ENCODE measurements around the gene ABCG2. TPM values are rescaled to one million over a fixed set of nuclear protein-coding genes. Genes with fewer than 3 reads are reported as not detected.

Gene ABCG2
- polyA plus RNA-seq, 3 donors, result 0.22 to 0.89 (median 0.31) TPM

DNA sequence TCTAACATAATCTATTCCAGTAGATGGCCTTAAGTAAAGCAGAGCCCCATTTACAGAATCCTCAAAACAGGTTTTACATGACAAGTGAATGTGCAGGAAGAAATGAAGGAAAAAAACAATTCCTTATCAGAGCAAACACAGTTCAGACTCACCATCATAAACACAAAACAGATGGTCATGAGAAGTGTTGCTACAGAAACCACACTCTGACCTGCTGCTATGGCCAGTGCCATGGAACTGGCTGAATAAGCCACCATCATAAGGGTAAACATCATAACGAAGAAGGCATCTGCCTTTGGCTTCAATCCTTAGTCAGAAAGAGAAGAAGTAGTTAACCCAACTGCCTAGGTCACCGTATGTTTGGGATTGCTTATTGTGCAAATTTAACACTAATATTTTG, 61.1 kb downstream of the ABCG2 start:
- H3K27ac ChIP-seq (ENCODE audit: low read depth, low read length), result no peak overlapping the region
- 72 to 84% (median 83%) methylated on average over 2 of the region's 2 CpGs for whole genome bisulfite sequencing, 3 donors

GRCh38 chr4:88093874-88094273, 64.6 kb downstream of the ABCG2 start:
- 81 to 93% (median 91%) methylated on average over 5 of the region's 5 CpGs for WGBS, 3 donors
- no peak overlapping the region for H3K27ac ChIP-seq (ENCODE audit: low read depth, low read length)

GRCh38 chr4:88091378-88091777, 67.1 kb downstream of the ABCG2 start:
- no peak overlapping the region for H3K27ac ChIP-seq (ENCODE audit: low read depth, low read length)
- WGBS, 3 donors, result 88 to 89% (median 88%) methylated on average over 3 of the region's 3 CpGs

GRCh38 chr4:88090898-88091297, 67.5 kb downstream of the ABCG2 start:
- H3K27ac ChIP-seq (ENCODE audit: low read depth, low read length), result no peak overlapping the region

DNA sequence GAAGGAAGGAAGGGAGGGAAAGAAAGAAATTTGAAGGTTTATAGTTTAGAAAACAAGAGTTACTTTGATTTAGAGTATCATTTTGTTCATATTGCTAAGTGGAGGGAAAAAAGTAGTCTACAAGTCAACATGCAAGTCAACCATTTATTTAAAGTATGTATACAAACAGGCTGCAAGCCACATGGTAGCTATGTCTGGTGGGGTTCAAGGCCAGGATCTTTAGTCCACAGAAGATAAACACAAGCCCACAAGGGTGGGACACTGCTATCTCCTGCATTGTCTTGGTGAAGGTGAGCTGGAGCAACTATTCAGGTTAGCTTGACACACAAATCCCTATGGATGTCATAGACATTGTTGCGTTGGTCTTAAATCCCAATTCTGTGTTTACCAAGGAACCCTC, 71.4 kb downstream of the ABCG2 start:
- no peak overlapping the region for H3K27ac ChIP-seq (ENCODE audit: low read depth, low read length)
- WGBS, 3 donors, result 94 to 96% (median 96%) methylated on average over 1 of the region's 1 CpG

- 93 to 97% (median 93%) methylated on average over 1 of the region's 1 CpG for WGBS, 3 donors
- no peak overlapping the region for H3K27ac ChIP-seq (ENCODE audit: low read depth, low read length)
Observed at GRCh38 chr4:88080626-88081025, 77.8 kb downstream of the ABCG2 start.

DNA sequence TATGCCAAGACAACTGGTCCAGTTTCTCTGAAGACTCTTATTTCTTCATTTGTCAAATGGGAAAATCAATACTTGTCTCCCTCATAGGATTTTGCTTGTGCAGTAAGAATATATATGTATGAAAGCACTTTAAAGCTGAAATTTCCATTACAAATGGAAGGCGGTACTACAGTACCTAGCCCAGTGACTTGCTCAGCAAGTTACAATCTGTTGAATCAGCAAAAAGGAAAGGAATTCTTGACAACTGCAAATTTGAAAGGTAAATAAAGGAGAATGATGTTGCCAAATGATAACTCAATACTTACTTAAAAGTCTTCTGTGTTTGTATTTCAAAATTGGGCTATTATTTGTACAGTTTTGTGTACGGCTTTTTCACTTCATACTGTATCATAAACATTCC, 79.9 kb downstream of the ABCG2 start:
- H3K27ac ChIP-seq (ENCODE audit: low read depth, low read length), result no peak overlapping the region
- 60 to 95% (median 73%) methylated on average over 2 of the region's 2 CpGs for WGBS, 3 donors

DNA sequence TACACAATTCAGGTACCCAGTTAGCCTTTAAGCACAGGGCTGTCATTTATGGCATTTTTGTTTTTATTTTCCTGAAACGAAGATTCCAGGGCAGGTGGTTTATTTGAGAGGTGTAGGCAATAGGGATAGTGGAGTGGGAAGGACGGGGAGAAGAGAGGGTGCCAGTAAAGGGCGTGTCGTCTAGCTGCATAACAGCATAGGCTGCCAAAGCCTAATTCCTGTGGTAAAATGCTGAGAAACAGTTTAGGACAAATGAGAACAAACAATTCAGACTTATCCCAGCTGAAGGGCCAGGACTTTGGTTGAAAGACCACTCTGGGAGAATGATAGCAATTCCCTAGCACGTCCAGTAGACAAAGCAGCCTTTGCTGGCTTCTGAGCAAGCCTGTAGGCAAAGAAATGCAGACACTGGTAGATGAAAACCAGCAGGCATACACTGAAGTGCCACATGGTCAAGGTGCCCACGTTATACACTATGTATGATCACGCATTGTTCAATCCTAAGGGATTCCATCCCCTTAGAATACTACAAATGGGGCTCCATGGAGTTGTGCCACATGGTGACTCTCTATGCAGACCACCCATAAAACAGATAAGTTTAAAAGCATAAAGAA, 80.4 kb downstream of the ABCG2 start:
- no peak overlapping the region for H3K27ac ChIP-seq (ENCODE audit: low read depth, low read length)
- WGBS, 3 donors, result 83 to 89% (median 88%) methylated on average over 7 of the region's 7 CpGs

GRCh38 chr4:88075336-88075735, 83.1 kb downstream of the ABCG2 start:
- no peak overlapping the region for H3K27ac ChIP-seq (ENCODE audit: low read depth, low read length)
- 92 to 96% (median 92%) methylated on average over 9 of the region's 9 CpGs for WGBS, 3 donors

DNA sequence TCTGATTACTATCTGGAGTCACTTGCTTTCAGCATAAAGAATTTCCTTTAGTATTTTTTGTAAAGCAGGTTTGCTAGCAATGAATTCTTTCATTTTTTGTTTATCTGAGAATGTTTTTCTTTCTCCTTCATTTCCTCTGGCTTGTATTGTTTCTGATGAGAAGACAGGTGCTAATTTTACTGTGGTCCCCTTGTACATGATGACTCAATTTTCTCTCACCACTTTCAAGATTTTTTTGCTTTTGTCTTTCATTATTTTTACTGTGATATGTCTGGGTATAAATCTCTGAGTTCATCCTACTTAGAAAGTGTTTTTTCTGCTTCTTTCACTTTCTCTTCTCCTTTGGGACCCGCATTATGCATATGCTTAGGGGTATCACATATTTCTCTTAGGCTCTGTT, 88.4 kb downstream of the ABCG2 start:
- 98 to 100% (median 100%) methylated on average over 1 of the region's 1 CpG for WGBS, 3 donors

DNA sequence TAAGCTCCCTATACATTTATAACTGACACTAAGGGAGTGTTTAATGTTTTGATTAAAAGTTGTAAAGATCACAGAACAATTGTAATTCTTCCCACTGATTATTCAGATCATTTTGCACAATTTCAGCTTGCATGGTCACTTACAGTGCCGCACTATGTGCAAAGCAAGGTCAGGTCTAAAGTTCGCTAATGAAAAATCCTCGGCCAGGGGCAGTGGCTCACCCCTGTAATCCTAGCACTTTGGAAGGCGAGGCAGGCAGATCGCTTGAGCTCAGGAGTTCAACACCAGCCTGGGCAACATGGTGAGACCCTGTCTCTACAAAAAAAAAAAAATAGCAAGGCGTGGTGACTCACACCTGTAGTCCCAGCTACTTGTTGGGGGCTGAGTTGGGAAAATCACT, 94.0 kb downstream of the ABCG2 start:
- H3K27ac ChIP-seq (ENCODE audit: low read depth, low read length), result no peak overlapping the region
- 87 to 97% (median 87%) methylated on average over 6 of the region's 6 CpGs for WGBS, 3 donors

More for the DNA sequence above, 88.4 kb downstream of the ABCG2 start:
- no peak overlapping the region for H3K27ac ChIP-seq (ENCODE audit: low read depth, low read length)

- H3K27ac ChIP-seq (ENCODE audit: low read depth, low read length), result no peak overlapping the region
- WGBS, 3 donors, result 89 to 92% (median 89%) methylated on average over 5 of the region's 5 CpGs
Observed at GRCh38 chr4:88063634-88064296, 94.7 kb downstream of the ABCG2 start.

DNA sequence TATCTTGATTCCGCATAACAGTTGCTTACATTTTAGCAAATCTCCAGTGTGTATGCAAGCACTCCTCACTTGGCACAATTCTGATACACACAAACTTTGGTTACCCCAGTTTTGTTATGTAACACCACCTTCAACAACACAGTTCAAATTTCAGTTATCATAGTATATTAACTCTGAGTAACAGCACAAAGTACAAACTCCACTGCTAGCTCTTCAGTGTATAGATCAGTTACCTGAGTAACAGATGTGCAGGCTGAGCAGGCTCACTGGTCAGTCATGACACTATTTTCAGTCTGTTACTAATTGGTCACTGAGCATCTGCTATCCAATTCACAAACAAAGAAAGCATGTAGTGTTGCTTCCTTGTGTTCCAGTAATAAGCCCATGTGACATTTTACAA, 95.6 kb downstream of the ABCG2 start:
- H3K27ac ChIP-seq (ENCODE audit: low read depth, low read length), result no peak overlapping the region
- WGBS, 3 donors, result 77 to 94% (median 91%) methylated on average over 1 of the region's 1 CpG

GRCh38 chr4:88062311-88062710, 96.1 kb downstream of the ABCG2 start:
- 56 to 78% (median 68%) methylated on average over 1 of the region's 1 CpG for WGBS, 3 donors
- no peak overlapping the region for H3K27ac ChIP-seq (ENCODE audit: low read depth, low read length)

DNA sequence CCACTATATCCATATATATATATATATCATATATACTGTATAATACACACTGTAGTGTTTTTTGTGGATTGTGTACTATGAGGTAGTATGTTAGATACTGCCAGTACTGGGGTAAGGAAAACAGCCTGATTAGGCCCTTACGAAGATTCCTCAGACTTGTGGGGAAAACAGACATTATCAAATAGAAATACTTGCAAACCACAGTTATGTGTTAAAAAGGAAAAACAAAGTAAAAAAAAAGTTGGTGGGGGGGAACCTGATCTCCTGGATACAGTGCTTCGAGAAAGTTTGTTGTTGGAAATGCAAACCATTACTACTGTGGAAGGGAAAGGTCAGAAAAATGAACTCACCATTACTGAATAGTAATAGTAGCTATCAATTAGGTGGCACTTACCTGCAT, 98.0 kb downstream of the ABCG2 start:
- no peak overlapping the region for H3K27ac ChIP-seq (ENCODE audit: low read depth, low read length)
- WGBS, 3 donors, result 88 to 92% (median 90%) methylated on average over 2 of the region's 2 CpGs

GRCh38 chr4:88059766-88060165, 98.7 kb downstream of the ABCG2 start:
- no peak overlapping the region for H3K27ac ChIP-seq (ENCODE audit: low read depth, low read length)
- WGBS, 3 donors, result 46 to 71% (median 46%) methylated on average over 2 of the region's 2 CpGs

GRCh38 chr4:88058295-88058694, 100.1 kb downstream of the ABCG2 start:
- WGBS, 3 donors, result 96 to 98% (median 96%) methylated on average over 3 of the region's 3 CpGs
- H3K27ac ChIP-seq (ENCODE audit: low read depth, low read length), result no peak overlapping the region

DNA sequence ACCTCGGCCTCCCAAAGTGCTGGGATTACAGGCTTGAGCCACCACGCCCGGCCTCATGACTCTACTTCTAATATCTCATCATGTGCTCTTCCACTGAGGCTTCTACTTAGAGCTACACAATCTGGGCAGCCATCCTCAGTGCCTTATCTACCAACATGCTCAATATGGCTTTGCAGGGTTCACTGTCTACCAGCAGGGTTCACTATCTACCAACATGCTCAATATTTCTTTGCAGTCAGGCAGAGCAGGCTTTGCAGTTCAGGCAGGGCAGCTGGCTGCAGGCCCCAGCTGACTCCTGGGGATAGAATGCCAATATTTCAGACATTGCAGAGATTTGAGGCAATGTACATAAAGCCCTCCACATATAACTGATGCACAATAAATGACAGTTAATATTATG, 103.5 kb downstream of the ABCG2 start:
- 70 to 93% (median 93%) methylated on average over 2 to 3 of the region's 3 CpGs for WGBS, 3 donors
- H3K27ac ChIP-seq (ENCODE audit: low read depth, low read length), result no peak overlapping the region

GRCh38 chr4:88054229-88054628, 104.2 kb downstream of the ABCG2 start:
- WGBS, 3 donors, result 58 to 81% (median 68%) methylated on average over 4 of the region's 4 CpGs
- no peak overlapping the region for H3K27ac ChIP-seq (ENCODE audit: low read depth, low read length)

DNA sequence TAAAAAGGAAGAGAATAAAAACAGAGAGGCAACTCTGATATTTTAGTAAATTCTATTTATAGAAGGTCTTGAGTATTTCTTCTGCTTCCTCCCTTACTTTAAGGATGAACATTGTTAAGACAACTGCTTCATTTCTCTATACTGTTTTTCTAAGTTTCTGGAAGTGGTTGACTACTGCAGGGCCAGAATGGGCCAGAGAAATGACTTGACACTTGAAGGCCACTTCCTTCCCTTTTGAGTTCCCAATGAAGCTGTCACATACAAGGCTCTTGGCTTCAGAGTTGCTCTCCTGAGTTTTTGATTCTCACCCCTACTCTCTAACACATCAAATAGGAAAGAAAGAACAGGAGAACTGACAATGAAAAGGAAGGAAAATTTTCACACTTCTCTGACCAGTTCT, 113.4 kb downstream of the ABCG2 start:
- no peak overlapping the region for H3K27ac ChIP-seq (ENCODE audit: low read depth, low read length)

All from adipose tissue (tissue), 3 donors.